ENCODE results near the gene TRMO. TPM values are rescaled to one million over a fixed set of nuclear protein-coding genes. Genes with fewer than 3 reads are reported as not detected.

TRMO gene
- total RNA-seq, 1 donor from 2014 or later: 18.6 TPM

GRCh38 chr9:97860451-97861147 lies 61.7 kb downstream of the TRMO start:
- peak; percentile 22 for DNase-seq (ENCODE audit: low read depth)

- no peak for DNase-seq (ENCODE audit: low read depth)
Observed at GRCh38 chr9:97859346-97859745, 63.0 kb downstream of the TRMO start.

- no peak for DNase-seq (ENCODE audit: low read depth)
Observed at GRCh38 chr9:97858826-97859225, 63.5 kb downstream of the TRMO start.

- DNase-seq (ENCODE audit: low read depth): no peak
Observed at GRCh38 chr9:97858393-97858713, 63.9 kb downstream of the TRMO start.

- no peak for DNase-seq (ENCODE audit: low read depth)
Observed at GRCh38 chr9:97857606-97858392, 64.5 kb downstream of the TRMO start.

GRCh38 chr9:97856857-97857605 lies 65.3 kb downstream of the TRMO start:
- DNase-seq (ENCODE audit: low read depth): no peak

- no peak for DNase-seq (ENCODE audit: low read depth)
Observed at GRCh38 chr9:97855899-97856298, 66.4 kb downstream of the TRMO start.

GRCh38 chr9:97855486-97855875 lies 66.8 kb downstream of the TRMO start:
- DNase-seq (ENCODE audit: low read depth): no peak

GRCh38 chr9:97854696-97855485 lies 67.4 kb downstream of the TRMO start:
- no peak for DNase-seq (ENCODE audit: low read depth)

Other genes starting within 250 kb of the TRMO start
- gene XPA, start 225.2 kb downstream of the TRMO start, total RNA-seq: 6.6 and 12.2 TPM in 2 replicates
- gene FOXE1, start 69.3 kb downstream of the TRMO start, total RNA-seq: not detected in 2 replicates
- gene HEMGN, start 15.7 kb upstream of the TRMO start, total RNA-seq: 0.08 and 0.10 TPM in 2 replicates
- 7.0 and 7.1 TPM in 2 replicates for gene ANP32B, start 60.8 kb upstream of the TRMO start, total RNA-seq
- gene NANS, start 134.2 kb upstream of the TRMO start, total RNA-seq: 57.0 and 64.2 TPM in 2 replicates
- gene TRIM14, start 196.7 kb upstream of the TRMO start, total RNA-seq: 4.6 and 5.3 TPM in 2 replicates

Data from myocyte (in vitro differentiated cells).